ENCODE data around the gene WDR18. TPM values are rescaled to one million over a fixed set of nuclear protein-coding genes. Genes with fewer than 3 reads are reported as not detected.

WDR18 gene, protein sequence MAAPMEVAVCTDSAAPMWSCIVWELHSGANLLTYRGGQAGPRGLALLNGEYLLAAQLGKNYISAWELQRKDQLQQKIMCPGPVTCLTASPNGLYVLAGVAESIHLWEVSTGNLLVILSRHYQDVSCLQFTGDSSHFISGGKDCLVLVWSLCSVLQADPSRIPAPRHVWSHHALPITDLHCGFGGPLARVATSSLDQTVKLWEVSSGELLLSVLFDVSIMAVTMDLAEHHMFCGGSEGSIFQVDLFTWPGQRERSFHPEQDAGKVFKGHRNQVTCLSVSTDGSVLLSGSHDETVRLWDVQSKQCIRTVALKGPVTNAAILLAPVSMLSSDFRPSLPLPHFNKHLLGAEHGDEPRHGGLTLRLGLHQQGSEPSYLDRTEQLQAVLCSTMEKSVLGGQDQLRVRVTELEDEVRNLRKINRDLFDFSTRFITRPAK
- total RNA-seq, result 79.8 and 94.1 TPM in 2 replicates

DNA sequence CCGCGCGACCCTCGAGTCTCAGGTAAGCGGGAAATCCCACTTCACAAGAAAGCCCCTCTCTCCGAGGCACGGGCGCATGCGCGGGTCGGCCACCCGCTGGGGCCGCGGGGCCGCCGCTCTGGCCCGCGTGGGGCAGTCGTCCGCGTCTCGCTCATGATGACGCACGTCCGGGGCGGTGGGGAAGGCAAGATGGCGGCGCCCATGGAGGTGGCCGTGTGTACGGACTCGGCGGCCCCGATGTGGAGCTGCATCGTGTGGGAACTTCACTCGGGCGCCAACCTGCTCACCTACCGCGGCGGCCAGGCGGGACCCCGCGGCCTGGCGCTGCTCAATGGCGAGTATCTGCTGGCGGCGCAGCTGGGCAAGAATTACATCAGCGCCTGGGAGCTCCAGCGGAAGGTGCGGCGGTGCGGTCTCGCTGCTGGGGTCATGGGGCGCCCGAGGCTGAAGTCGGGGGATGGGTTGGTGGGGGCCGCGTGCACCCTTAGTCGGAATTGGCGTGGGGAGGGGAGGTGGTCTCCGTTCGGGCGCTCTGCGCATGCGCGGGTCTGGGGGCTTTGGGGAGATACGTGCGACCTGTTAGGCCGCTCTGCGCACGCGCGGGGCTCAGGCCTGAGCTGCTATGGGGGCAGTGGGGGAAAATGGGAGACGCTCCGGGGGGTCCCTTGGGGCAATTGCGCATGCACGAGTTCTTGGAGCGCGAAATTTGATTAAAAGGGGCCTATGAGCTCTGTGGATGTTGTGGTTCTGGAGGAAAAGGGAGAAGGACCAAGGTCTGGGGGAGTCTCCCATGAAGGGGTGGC lies at the start of gene WDR18:
Gene WDR18 (plus strand): TSS at position 181 of the 803 bp plus-strand sequence. CDS start 9 bp downstream, at position 190.
- peak; percentile 62 to 86 for DNase-seq (ENCODE audit: low read depth in 2 of 2)

DNA sequence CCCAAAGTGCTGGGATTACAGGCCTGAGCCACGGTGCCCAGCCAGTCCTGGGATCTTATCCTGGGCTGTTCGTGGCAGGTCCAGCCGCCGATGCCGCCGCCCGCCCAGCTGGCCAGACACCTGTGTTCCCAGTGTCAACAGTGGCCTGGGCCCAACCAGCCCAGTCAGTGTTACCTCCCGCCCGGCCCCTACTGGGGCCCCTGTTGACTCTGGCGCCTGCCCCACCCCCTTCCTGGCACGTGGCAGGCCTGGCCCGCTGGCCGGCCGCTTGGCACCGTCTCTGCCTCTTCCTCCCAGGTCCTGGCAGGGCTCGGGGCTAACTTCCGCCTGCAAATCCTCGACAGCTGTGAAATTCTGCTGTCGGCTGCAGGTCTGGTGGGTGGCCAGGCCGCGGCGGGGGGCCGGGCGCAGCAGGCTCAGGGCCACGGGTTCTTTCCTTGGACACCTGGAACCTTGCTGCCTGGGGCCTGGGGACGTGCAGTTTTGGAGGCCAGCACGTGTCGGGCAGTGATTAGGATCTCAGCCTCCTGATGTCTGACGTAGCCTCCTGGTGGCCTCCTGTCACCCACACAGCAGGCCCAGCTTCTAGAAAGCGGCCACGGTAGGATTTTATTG lies 49.2 kb upstream of the WDR18 start:
- peak; percentile 91 to 96 for DNase-seq (ENCODE audit: low read depth in 2 of 2)

DNA sequence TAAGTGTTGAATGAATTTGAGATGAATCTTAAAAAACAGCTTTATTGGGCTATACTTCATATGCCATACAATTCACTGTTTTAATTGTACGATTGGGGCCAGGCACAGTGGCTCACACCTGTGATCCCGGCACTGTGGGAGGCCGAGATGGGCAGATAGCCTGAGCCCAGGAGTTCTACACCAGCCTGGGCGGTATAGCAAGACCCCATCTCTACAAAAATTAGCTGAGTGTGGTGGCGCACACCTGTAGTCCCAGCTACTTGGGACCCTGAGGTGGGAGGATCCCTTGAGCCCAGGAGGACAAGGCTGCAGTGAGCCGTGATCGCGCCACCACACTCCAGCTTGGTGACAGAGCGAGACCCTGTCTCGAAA lies 48.0 kb upstream of the WDR18 start:
- DNase-seq (ENCODE audit: low read depth in 2 of 2), result no peak

DNA sequence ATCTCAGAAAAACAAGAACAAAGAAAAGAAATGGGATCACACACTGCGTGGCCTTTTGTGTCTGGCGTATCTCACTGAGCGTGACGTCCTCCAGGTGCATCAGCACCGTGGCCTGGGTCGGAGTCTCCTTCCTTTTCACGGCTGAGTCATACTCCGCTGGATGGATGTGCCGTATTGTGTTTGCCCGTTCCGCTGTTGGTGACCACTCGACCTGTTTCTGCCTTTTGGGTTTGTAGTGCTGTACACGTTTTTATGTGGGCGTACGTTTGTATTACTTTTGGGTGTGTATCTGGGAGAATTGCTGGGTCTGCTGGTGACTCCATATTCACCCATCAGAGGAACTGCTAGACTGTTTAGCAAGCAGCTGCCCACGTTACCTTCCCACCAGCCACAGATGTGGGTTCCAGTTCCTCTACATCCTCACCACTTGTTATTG lies 46.9 kb upstream of the WDR18 start:
- DNase-seq (ENCODE audit: low read depth in 2 of 2), result no peak

DNA sequence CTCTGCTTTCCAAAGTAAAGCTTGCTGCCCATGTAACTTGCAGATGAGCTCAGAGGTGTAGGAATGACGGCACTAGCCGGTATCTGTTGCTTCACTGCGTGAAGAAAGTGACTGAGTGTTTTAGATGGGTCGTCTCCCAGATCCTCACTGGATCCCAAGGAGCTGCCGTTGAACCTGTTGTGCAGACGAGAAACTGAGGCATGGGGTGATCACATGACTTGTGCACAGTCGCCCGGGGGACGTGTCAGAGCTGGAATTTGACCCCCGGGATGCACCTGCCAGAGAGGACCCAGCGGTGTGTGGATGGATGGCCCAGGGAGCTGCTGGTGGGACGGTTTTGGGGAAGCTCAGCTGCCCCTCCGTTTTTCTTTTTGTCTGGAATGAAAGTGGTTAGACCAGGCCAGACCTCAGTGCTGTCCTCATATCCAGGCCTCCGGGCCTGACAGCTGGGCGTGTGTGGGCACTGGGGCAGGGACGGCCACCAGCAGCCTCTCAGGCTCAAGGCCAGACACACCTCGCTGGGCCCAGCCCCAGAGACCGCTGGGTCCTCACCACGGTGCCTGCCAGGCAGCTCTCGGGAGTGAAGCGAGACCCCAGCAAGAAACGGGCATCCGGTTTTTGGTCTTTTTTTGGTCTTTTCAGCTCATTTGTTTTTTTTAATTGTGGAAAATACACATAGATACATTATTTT lies 45.8 kb upstream of the WDR18 start:
- DNase-seq (ENCODE audit: low read depth in 2 of 2), result no peak

DNA sequence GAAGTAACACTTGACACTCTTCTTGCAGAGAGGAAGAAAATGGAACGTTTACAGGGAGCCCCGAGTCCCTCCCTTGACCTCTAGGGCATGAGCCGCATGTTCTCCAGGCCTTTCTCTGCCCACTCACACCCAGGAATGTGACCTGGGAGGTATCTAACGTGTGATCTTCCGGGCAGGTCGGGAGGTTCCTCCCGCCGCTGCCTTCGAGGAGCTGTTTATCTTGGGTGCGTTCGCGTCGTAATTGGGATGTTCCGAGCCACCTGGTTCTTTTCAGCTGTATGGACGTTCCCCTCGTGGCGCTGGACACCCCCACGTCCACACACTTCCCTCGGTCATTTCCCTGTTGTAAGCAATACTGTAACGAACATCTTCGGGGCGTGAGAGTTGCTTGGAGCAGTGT lies 44.7 kb upstream of the WDR18 start:
- DNase-seq (ENCODE audit: low read depth in 2 of 2), result no peak

DNA sequence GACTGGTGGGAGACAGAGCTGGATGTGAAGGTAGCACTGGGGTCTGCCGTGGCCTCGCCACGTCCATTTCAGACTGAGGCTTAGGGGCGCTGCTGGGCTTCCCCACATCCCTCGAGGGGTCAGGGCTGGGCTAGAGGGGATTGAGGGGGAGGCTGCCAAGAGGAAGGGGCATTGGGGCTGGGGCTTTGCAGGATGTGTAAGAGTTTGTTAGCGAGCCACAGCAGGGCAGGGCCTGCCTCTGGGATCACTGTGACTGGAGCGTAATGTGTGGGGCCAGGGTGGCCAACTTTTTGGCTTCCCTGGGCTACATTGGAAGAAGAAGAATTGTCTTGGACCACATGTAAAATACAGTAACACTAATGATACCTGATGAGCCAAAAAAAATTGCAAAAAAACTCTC lies 44.2 kb upstream of the WDR18 start:
- no peak for DNase-seq (ENCODE audit: low read depth in 2 of 2)

DNA sequence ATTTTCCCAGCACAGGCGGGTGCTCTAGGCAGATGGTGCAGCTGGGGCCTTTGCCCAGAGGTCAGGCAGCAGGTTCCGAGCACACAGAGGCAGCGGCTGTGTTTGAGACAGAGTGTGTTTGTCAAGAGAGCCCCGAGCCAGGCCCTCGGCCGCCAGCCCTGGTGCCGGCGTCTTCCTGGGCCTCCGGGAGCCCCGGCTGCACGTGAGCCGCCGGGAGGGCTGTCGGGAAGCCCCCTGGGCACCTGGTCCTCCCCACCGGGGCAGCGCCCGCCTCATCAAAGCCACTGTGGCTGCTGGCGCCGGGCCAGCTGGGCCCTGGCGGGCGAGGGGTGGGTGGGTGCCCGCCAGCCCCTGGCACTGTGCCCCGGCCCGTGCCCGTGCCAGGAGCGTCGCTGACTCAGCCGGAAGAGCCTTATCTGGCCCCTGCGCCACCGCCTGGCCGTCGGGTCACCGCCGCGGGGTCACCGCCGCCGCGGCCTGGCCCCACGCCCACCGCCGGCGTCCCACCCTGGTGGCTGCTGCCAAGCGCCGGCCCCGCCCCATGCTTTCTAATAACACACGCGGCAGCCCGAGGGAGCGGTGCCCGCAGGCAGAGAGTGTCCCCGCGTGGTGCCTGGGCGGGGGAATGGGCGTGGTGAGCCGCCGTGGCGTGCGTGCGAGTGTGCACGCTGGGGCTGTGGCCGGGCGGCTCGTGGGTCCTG lies 43.4 kb upstream of the WDR18 start:
- peak; percentile 18 to 66 for DNase-seq (ENCODE audit: low read depth in 2 of 2)

DNA sequence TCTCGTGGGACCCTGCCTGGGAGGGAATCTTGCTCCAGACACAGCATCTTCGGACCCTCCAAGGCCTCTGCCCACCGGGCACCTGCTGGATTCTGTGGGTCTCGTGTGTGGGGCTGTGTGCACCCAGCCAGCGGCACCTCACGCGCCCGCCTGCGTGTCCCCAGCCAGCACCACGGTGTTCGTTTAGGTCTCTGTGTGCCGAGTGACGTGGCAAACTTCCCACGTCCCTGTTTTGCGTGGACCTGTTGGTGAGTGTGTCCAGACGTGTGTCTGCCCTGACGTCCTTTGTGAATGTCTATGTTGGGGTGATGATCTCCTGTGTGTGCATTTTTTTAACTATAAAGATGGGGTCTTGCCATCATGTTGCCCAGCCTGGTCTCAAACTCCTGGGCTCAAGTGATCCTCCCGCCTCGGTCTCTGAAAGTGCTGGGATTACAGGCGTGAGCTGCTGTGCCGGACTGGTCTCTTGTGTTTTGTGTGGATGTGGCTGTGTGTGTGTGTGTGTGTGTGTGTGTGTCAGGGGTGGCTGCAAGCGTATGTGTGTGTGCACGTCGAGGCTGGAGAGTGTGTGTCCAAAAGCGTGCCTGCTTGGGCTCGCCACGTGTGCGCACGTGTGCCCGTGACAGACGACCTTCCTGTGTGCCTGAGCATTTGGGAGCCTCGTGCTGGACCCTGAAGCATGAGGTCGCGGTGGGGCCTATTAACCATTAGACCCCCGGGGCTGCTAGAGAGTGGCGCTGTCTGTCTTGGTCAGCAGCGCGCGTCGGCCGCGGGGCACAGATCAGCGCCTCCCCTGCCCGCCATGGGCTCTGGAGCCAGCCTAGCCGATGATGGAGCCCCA lies 42.6 kb upstream of the WDR18 start:
- no peak for DNase-seq (ENCODE audit: low read depth in 2 of 2)

DNA sequence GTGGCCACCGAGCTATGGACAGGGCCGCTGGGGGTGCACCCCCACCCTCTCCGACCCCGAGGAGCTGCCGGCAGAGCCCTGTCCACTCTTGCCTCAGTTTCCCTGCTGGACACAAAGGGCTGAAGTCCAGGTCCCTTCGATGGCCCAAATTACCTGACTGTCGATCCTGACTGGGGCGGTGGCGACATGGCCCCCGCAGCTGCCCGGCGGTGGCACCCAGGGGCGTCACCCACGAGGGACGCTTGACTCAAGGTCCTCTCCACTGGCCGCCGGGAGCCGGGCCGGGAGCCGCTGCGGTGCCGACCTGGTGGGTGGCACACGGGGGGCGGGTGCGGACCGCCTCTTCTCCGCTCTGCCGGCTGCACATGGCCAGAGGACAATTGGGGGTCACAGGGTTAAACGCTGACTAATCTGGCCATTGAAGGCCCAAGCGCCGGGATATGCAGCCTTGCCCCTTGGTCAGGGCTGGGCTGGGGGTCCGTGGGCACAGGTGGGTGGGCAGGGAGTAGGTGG lies 42.0 kb upstream of the WDR18 start:
- DNase-seq (ENCODE audit: low read depth in 2 of 2), result peak in 1 of 2 donors; percentile 51

DNA sequence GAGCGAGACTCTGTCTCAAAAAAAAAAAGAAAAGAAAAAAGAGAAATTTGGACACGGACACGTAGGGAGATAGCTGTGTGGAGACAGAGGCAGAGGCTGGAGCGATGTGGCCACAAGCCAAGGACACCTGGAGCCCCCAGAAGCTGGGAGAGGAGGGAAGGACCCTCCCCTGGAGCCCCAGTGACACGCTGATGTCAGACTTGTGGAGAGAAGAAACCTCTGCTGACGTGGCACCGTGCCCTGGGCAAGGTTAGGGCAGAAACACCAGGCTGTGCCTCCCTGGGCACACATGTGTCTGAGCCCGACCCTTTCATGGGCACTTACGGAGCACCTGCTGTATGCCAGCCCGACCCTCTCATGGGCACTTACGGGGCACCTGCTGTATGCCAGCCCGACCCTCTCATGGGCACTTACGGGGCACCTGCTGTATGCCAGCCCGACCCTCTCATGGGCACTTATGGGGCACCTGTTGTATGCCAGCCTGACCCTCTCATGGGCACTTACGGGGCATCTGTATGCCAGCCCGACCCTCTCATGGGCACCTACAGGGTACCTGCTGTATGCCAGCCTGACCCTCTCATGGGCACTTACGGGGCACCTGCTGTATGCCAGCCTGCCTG lies 40.5 kb upstream of the WDR18 start:
- no peak for DNase-seq (ENCODE audit: low read depth in 2 of 2)

DNA sequence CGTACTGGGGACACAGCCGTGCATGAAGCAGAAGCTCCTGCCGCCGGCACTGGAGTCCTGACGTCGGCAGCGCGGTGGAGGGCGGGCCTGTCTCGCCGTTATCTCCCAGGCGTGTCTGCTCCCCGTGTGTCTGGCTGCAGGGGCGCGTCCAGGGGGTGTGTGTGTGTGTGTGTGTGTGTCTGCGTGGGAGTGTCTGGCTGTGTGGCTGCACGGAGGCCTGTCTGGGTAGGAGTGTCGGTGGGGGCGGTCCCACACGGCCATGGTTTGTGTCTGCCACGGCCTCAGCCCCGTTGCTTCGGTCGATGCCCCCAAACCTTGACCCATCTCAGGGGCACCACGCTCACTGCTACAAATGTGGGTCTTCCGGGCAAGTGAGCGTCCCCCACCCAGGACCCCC lies 40.0 kb upstream of the WDR18 start:
- no peak for DNase-seq (ENCODE audit: low read depth in 2 of 2)

DNA sequence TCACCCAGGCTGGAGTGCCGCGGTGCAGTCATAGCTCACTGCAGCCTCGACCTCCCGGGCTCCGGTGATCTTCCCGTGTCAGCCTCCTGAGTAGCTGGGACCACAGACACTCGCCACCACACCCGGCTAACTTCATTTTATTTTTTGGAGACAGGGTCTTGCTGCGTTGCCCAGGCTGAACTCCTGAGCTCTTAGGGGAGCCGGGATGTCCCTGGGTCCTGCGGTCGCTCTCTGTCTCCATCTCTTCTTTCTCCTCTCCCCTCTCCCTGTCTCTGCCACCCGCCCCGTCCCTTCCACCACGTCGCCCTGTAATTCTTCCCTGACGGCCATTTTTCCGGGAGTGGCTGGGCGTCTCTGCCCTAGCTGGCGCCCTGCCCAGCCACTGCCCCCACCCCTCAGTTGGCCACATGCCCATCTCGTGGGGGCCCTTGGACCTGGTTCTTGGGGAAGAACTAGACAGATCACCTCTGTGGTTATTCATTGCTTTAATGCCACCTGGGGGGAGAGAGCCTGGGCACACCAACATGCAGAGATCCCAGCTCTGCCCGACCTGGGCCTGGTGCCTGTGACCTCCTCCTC lies 39.4 kb upstream of the WDR18 start:
- DNase-seq (ENCODE audit: low read depth in 2 of 2), result no peak

DNA sequence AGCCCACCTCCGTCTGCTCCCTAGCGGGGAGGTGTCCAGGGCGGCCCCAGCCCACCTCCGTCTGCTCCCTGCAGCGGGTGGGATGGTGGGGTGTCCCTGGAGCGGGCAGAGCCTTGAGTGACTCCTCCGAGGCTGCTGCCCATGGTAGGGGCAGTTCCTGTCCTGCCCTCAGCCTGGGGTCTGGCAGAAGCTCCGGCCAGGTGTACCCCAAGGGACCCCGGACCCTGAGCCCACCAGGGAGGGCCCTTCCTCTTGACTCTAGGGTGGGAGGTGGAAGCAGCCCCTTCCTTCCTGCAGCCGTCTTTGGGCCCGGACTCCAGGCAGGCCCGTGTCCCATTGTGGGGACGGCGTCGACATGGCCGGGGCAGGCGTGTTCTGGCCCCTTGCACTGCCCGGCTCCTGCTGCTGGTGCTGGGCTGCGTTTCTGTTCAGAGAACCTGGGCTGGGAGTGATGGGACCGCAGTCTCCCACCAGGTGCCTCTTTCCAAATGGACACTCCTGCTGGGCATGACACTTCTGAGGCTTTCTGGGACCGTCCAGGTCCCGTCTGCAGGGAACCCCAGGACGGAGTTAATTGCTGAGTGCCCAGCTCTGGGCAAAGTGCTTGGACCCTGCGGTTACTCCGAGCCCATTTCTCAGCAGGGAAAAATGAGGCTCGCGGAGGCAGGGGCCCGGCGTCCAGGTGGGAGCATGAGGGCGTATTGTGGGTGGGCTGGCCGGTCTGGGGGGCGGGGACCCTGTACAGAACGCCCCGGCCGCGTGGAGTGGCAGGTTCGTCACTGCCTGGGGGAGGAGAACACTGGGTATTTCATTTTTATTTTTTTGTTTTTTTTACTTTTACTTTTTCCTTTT lies 38.5 kb upstream of the WDR18 start:
- DNase-seq (ENCODE audit: low read depth in 2 of 2), result no peak

DNA sequence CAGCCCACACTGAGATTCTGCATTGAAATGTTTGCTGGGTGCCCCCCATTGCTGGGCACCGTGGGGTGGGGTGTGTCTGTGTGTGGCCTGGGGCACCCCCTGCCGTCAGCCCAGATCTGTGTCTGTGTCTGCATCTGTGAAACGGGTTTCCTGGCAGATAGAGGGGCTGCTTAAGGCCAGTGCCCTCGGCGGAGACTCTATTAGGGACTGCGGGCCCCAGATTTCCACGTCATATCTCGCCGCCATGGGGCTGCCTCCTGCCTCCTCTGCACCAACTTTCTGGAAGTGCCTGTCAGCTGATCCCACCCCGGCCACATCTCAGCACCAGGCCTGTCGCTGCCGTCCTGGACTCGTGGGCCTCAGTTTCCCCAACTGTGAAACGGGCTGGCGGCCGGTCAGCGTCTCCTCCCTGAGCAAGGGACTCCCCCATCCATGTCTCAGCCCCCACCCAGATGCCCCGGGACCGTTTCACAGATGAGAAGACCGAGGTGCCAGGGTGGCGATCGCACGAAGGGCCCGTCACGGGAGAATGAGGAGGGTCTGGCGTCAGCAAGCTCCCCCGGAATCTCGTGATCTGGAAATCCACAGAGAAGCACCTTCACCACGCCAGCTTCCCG lies 36.9 kb upstream of the WDR18 start:
- DNase-seq (ENCODE audit: low read depth in 2 of 2), result no peak

DNA sequence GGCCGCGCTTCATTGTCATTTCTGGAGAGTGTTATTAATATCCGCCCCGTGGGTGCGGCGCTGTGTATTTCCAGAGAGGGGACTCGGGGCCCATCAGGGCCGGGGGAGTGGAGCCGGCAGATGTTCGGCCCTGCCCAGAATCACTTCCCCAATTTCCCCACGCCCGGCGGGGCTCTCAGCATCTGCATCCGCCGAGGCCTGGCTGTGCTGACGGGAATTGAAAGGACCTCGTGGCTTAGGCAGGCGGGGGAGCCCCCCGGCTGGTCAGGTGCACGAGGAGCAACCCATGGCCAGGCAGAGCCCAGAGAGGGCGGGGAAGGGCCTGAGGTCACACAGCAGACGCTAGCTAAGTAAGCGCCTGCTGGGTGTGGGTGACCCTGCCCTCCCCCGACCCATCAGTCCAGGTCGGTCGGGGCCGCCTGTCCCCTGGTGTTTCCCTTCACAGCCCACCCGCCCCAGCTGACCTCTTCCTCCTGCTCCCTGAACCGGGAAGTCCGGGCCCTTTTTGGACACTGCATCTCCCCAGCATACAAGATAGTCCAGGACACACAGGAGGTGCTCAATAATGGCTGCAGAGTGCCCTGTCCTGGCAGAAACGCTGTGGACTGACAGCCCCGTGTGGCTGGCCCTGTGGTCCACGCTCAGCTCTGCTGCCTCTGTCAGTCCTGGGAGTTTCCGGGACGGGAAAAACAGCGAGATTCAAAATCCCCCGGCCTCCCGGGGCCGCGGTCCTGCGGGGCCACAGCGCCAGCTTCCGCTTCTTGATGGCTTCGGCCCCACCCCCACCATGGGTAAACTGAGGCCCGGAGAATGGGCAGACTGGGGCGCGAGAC lies 36.2 kb upstream of the WDR18 start:
- DNase-seq (ENCODE audit: low read depth in 2 of 2), result no peak
